ENCODE data around the gene SHC4.
"Not testable (repeated sequence)": the region's sequence is repeated elsewhere in the genome, so short reads cannot be mapped to it uniquely, and the experiment has no call there.

The SHC4 gene

DNA sequence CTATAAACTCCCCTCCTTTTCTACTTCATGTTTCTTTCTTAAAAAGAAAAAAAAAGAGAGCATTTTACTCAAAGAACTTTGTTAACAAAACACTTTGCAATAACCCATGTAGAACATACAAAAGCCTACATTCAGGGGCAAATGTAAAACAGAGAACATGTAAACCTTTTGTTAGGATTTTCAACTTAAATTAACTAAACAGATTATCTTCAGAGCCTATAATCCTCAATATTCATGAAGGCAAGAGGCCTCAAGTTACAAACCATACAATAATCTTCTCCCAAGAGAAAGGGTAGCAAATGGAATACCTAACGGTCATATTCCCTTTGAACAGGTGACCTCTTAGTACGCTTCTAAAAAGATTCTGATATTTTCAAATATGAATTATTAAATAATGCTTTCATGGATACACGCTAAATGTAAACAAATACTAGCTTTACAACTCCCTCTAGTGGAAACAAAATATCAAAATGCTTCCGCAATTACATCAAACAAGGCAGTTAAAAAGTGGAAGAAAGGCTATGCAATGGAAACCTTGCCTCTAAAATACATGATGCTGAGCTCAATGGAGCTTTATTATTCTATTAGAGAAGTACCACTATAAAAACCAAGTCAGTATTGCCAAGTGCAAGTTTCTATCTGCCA is 162.8 kb downstream of the SHC4 start:
- no peaks in the 10 kb centered on the region for H3K9me3 Mint-ChIP-seq (ENCODE audit: low read depth)
- no peak overlapping the region for H3K4me3 Mint-ChIP-seq
- H3K27me3 Mint-ChIP-seq = no peaks in the 10 kb centered on the region
- H3K36me3 Mint-ChIP-seq = peaks cover 15% of the 10 kb centered on the region
- H3K4me1 Mint-ChIP-seq (ENCODE audit: low read depth) = peaks cover 13% of the 10 kb centered on the region
- H3K27ac Mint-ChIP-seq = no peak overlapping the region

DNA sequence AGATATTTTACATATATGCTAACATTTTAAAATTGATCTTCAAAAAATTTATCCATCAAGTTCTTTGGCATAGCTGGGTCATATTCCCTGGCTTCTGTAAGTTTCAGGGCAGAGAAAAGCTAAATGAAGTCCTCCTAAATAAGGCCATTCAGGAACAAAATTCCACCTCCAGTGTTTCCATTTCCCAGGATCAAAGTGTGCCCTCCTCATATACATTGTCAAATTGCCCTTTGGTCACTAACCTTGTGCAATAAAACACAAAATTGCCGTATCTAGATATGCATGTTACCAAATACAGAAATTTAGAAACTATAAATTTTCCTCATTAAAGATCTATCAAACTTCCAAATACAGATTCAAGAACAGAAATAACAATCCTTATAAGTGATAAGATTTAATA is 163.5 kb downstream of the SHC4 start:
- peaks cover 14% of the 10 kb centered on the region for H3K36me3 Mint-ChIP-seq
- H3K4me3 Mint-ChIP-seq = no peak overlapping the region
- H3K27me3 Mint-ChIP-seq = no peaks in the 10 kb centered on the region
- H3K9me3 Mint-ChIP-seq (ENCODE audit: low read depth) = no peaks in the 10 kb centered on the region
- no peak overlapping the region for H3K27ac Mint-ChIP-seq
- H3K4me1 Mint-ChIP-seq (ENCODE audit: low read depth) = peaks cover 13% of the 10 kb centered on the region

DNA sequence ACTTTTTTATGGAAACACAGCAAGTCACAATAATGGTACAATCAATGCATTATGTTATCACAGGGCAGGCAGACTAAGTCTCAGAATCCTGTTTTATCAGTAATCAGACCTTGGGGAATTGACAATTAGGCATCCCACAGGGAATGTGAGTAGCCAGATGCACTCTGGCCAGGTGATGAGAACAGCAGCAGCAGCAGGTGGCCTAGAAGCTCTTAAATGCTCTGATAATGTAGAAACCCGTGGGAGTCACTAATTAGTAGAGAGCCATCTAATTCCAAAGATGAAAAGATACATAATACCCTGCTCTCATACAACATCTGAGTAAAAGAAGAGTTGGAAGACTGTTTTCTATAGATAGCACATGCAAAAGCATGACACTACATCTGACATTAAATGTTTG is 165.4 kb downstream of the SHC4 start:
- Mint-ChIP-seq H3K4me3 (no peak overlapping the region), H3K4me1 (ENCODE audit: low read depth) (peaks cover 16% of the 10 kb centered on the region), H3K27me3 (no peaks in the 10 kb centered on the region), H3K36me3 (peaks cover 12% of the 10 kb centered on the region), H3K27ac (no peak overlapping the region), H3K9me3 (ENCODE audit: low read depth) (no peaks in the 10 kb centered on the region)

DNA sequence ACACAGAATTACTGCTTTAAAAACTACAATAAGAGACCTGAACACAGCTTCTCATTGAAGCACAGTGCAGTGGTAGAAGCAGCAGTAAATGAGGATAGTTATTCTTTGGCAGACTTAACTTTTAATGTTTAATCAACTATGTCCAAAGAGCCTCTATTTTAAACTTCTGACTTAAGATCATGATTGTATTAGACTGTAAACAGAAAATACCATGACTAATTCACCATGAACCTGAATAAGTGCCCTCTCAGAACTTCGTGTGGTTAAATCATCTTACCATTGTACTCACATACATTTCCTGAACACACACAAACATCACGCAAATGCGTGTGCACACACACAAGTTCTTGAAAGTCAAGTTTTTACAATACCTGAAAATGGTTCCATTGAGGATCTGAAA is 166.8 kb downstream of the SHC4 start:
- Mint-ChIP-seq H3K9me3 (ENCODE audit: low read depth) (no peaks in the 10 kb centered on the region), H3K36me3 (peaks cover 14% of the 10 kb centered on the region), H3K27me3 (no peaks in the 10 kb centered on the region), H3K4me3 (no peak overlapping the region), H3K4me1 (ENCODE audit: low read depth) (peaks cover 14% of the 10 kb centered on the region), H3K27ac (peak overlapping the region; percentile 19)

DNA sequence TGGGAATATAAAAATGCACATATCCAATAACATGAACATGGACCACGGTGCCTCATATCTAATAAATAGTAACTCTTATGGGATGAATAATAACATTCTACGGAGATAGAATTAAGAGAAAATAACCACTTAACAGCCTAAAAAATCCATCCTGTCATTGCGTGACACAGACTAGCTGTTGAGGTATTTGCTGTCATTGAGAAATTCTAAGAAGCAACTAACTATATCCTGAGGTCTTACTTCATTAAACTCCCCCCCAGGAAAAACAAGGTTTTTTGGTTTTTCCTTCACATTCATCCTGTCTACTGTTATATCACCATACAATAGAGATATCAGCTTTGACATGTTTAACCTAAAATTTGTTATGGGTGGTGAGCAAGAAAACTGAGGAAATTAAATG is 167.2 kb downstream of the SHC4 start:
- Mint-ChIP-seq H3K4me1 (ENCODE audit: low read depth) (peaks cover 14% of the 10 kb centered on the region), H3K9me3 (ENCODE audit: low read depth) (no peaks in the 10 kb centered on the region), H3K36me3 (peaks cover 14% of the 10 kb centered on the region), H3K4me3 (no peak overlapping the region), H3K27ac (no peak overlapping the region), H3K27me3 (no peaks in the 10 kb centered on the region)

DNA sequence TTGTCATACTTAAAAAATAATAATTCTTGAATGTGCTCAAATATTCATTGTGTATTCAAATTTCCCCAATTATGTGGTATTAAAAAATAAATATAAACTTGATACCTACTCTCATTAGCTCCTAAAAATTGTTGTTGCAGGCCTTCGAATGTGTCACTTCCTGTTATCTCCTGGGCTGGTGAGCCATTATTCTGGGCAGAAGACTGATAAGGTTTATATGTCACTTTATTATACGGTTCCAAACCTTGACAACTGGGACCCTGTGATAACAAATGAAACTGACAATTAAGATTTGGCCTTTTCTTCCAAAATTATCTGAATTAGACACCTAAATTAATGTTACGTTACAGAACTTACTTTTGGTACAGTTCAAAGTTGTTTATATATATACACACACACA is 167.8 kb downstream of the SHC4 start:
- Mint-ChIP-seq H3K36me3 (peaks cover 14% of the 10 kb centered on the region), H3K27ac (no peak overlapping the region), H3K4me3 (no peak overlapping the region), H3K27me3 (no peaks in the 10 kb centered on the region), H3K4me1 (ENCODE audit: low read depth) (peaks cover 14% of the 10 kb centered on the region), H3K9me3 (ENCODE audit: low read depth) (no peaks in the 10 kb centered on the region)

DNA sequence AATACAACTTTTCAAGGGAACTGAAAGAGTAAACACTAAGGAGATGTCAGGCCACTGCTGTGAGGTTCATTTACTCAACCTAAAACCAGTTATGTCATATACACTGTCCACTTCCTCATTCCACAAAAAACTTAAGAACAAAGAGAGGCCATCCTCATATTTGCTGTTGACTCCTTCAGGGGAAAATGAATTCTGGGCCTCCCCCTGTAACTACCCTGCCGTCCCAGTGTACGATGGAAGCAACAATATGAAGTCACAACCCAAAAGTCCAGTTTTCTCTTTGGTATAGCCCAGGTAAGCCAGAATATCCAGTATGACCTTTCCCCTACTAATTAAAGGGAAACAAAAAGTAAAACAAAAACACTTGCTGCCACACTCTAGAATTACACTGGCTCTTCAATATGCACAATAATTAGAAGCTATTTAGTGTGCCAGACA is 169.0 kb downstream of the SHC4 start:
- H3K36me3 Mint-ChIP-seq = peaks cover 18% of the 10 kb centered on the region
- no peaks in the 10 kb centered on the region for H3K9me3 Mint-ChIP-seq (ENCODE audit: low read depth)
- peaks cover 14% of the 10 kb centered on the region for H3K4me1 Mint-ChIP-seq (ENCODE audit: low read depth)
- no peaks in the 10 kb centered on the region for H3K27me3 Mint-ChIP-seq
- no peak overlapping the region for H3K27ac Mint-ChIP-seq
- no peak overlapping the region for H3K4me3 Mint-ChIP-seq

DNA sequence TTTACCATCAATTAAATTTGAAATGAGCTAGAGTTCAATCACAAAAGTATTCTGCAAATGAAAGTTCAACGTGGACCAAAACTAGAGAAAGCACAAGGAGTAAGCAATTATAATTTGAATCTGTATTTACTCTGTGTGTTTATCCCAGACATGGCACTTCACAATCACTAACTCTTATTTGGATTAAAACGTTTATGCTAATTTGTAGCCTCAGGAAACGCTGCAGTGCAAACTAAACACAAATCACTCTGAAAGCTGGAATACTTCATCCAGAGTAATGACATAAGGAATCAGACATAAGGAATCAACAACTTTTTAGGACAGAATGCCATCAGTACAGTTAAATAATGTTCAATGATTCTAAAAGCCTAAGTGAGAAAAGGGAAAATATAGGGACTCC is 171.3 kb downstream of the SHC4 start:
- H3K4me1 Mint-ChIP-seq (ENCODE audit: low read depth) = peaks cover 12% of the 10 kb centered on the region
- H3K36me3 Mint-ChIP-seq = peaks cover 29% of the 10 kb centered on the region
- H3K27me3 Mint-ChIP-seq = no peaks in the 10 kb centered on the region
- H3K27ac Mint-ChIP-seq = no peak overlapping the region
- H3K9me3 Mint-ChIP-seq (ENCODE audit: low read depth) = no peaks in the 10 kb centered on the region
- H3K4me3 Mint-ChIP-seq = no peak overlapping the region

DNA sequence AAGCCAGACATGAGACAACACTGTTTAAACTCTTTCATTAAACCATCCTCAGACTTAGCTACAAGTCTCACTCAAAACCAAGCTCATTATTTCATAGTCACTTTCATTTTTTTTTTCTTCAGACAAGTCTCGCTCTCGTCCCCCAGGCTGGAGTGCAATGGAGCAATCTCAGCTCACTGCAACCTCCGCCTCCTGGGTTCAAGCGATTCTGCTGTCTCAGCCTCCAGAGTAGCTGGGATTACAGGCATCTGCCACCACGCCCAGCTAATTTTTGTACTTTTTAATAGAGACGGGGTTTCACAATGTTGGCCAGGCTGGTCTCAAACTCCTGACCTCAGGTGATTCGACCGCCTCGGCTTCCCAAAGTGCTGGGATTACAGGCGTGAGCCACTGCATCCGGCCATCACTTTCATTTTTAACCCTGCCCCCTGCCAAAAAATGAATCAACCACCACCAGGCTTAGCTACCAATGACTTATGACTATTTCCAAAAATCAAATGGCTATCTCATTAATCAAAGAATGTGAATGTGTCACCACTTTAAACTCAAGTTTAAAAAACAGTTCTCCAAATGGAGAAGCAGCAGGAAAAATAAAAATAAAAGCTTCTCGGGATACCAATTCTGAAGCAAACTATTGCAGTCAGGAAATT is 173.1 kb downstream of the SHC4 start:
- H3K9me3 Mint-ChIP-seq (ENCODE audit: low read depth); H3K27me3 Mint-ChIP-seq; H3K4me1 Mint-ChIP-seq (ENCODE audit: low read depth); H3K27ac Mint-ChIP-seq; H3K4me3 Mint-ChIP-seq: not testable (repeated sequence)
- H3K36me3 Mint-ChIP-seq = peaks cover 28% of the 10 kb centered on the region

DNA sequence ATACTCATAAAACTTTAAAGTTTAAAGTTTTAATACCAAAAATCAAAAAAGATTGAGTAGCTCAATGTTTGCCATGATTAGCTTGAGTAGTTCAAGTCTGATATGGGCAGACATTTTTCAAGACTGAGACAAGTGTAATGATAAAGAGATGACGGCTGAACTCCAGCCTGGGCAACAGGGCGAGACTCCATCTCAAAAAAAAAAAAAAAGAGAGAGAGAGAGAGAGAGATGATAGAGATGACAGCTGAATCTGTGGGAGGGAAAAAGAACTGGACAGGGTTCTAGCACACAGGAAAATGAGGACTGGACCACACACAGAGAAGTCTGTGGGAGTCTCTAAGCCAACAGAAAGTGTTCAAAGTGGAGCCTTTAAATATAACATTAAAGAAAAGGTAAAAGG is 178.0 kb downstream of the SHC4 start:
- Mint-ChIP-seq H3K4me3 (no peak overlapping the region), H3K4me1 (ENCODE audit: low read depth) (no peaks in the 10 kb centered on the region), H3K36me3 (peaks cover 27% of the 10 kb centered on the region), H3K9me3 (ENCODE audit: low read depth) (no peaks in the 10 kb centered on the region), H3K27ac (no peak overlapping the region), H3K27me3 (no peaks in the 10 kb centered on the region)

DNA sequence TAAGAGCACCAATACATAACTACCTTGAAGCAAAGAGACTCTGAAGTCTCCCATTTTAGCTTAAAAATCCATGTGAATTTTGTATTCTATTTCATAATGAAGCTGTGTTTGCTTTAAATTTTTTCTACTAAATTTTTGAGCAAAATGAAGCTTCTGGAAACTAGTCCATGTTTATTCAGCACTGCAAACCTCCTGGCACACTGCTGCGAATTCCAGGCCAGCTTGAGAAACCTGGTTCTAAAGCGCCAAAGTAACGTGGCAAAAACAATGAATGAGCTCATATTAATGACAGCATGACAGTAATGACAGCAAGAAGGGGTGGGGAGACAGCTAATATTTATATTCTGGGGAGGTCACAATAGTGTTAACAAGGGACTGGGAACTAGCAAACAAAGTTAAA is 178.5 kb downstream of the SHC4 start:
- no peak overlapping the region for H3K27ac Mint-ChIP-seq
- no peaks in the 10 kb centered on the region for H3K27me3 Mint-ChIP-seq
- H3K36me3 Mint-ChIP-seq = peaks cover 31% of the 10 kb centered on the region
- H3K4me1 Mint-ChIP-seq (ENCODE audit: low read depth) = no peaks in the 10 kb centered on the region
- H3K4me3 Mint-ChIP-seq = no peak overlapping the region
- H3K9me3 Mint-ChIP-seq (ENCODE audit: low read depth) = no peaks in the 10 kb centered on the region

DNA sequence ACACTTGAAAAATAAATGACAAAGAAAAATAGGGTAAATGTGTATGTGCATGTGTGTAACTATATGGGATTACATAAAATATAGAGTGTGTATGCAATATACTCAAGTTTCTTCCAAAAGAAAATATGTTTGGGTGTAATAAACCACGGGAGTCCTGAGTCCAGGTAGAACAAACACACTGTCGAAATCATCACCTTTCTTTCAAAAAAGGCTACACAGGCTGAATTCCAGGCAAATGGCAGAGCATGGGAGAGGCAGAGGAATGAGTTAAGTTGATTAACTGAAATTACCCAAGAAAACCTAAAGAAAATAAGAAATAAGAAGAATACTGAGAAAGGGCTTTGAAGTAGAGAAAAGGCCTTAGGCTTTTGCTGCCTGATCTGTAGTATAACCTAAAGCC is 179.0 kb downstream of the SHC4 start:
- no peak overlapping the region for H3K4me3 Mint-ChIP-seq
- H3K36me3 Mint-ChIP-seq = peaks cover 28% of the 10 kb centered on the region
- H3K27ac Mint-ChIP-seq = no peak overlapping the region
- H3K4me1 Mint-ChIP-seq (ENCODE audit: low read depth) = no peaks in the 10 kb centered on the region
- no peaks in the 10 kb centered on the region for H3K9me3 Mint-ChIP-seq (ENCODE audit: low read depth)
- no peaks in the 10 kb centered on the region for H3K27me3 Mint-ChIP-seq

DNA sequence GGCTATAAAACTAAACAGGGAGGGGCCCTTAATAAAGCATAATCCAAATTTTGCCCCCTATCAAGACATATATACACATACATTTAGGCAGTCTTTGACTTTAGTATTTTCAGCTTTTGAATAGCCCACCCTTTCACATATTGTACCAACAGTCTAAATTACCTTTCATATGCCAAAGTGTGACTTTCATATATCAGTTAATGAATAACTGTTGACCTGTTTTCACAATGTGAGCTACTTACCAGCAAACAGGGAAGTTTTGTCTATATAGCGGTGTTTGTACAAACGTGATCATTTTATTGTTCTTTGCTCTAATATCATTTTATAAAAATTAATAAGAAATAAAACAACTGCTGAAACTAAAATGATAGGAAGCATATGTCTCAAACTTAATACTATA is 180.8 kb downstream of the SHC4 start:
- Mint-ChIP-seq H3K9me3 (ENCODE audit: low read depth) (no peaks in the 10 kb centered on the region), H3K36me3 (peaks cover 19% of the 10 kb centered on the region), H3K27me3 (no peaks in the 10 kb centered on the region), H3K4me3 (no peak overlapping the region), H3K4me1 (ENCODE audit: low read depth) (no peaks in the 10 kb centered on the region), H3K27ac (no peak overlapping the region)

DNA sequence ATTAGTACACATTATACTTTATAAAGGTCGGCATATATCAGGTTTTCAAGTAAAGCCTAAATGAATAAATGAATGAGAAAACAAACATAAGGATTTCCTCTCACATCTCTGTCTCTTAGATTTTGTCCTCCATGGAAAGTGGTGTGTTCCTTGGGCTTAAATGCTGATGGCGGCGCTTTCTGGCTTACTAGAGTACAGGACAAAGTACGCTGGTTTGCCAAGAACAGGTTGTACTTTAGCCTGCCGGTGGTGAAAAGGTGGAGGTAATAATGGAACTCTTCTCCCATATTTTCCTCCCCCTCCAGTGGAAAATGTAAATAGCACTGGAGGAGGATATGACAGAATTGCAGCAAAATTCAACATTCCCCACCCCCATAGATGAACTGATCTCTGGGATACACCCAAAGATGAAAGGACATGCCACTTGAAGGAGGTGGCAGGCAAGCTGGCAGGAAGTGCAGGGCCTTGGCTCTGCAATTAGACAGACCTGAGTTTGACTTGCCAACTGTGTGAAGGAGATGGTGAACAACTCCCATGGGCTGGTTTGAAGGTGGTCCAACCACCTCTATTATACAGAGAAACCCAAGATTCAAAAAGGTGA is 182.1 kb downstream of the SHC4 start:
- H3K9me3 Mint-ChIP-seq (ENCODE audit: low read depth) = no peaks in the 10 kb centered on the region
- H3K27me3 Mint-ChIP-seq = no peaks in the 10 kb centered on the region
- H3K4me3 Mint-ChIP-seq = no peak overlapping the region
- peaks cover 20% of the 10 kb centered on the region for H3K36me3 Mint-ChIP-seq
- H3K27ac Mint-ChIP-seq = no peak overlapping the region
- no peaks in the 10 kb centered on the region for H3K4me1 Mint-ChIP-seq (ENCODE audit: low read depth)

DNA sequence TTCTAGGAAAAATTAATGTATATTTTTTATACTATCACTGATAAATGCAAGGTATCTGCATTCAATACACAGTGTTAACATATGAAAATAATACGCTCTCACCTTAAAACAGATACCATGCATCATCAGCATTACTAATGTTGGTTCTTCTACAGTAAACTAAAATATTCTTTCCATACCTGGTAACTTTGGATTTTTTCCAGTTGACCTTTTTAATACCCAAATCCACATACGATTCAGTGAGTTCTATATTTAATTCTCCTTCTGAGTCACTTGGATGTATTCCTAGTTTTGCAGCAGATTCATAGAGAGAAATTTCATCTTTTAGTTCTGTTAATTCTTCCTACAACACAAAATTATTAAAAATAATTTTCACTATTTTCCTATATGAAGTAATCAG is 182.7 kb downstream of the SHC4 start:
- Mint-ChIP-seq H3K27me3 (no peaks in the 10 kb centered on the region), H3K36me3 (peaks cover 18% of the 10 kb centered on the region), H3K4me1 (ENCODE audit: low read depth) (no peaks in the 10 kb centered on the region), H3K9me3 (ENCODE audit: low read depth) (no peaks in the 10 kb centered on the region), H3K27ac (no peak overlapping the region), H3K4me3 (no peak overlapping the region)

DNA sequence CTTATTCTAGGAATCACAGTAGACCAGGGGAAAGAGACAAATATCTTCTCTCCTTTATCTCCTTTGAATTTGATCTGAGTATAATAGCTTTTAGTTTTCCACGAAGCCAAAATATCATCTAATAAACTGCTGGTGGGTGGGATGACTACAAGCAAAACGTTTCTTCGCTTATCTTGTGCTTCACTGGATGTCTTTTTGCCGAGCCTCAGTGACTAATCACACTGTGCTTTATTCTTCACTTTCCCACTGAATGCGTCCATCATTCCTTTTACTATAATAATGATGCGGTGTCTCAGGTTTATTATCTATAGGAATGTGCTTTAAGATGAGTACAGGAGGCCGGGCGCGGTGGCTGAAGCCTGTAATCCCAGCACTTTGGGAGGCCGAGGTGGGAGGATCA is 185.4 kb downstream of the SHC4 start:
- Mint-ChIP-seq H3K4me3 (no peak overlapping the region), H3K27ac (no peak overlapping the region), H3K4me1 (ENCODE audit: low read depth) (no peaks in the 10 kb centered on the region), H3K36me3 (peaks cover 29% of the 10 kb centered on the region), H3K27me3 (no peaks in the 10 kb centered on the region), H3K9me3 (ENCODE audit: low read depth) (peaks cover 5% of the 10 kb centered on the region)
